Tibial nerve (tissue), 4 donors: ENCODE results near the gene MRPL37.

Experiments used
- CTCF ChIP-seq, 5 experiments: fragments of 200-600 bp in 3 of 5; fragments of 450-650 bp in 2 of 5; sonication (generic) in 3 of 5; IDR thresholded peaks; one replicate each; pipeline ENCODE4 v1.5.1; 2016 to 2019; ENCODE audit warnings: antibody characterized with exemption in 5 of 5, mild to moderate bottlenecking in 3 of 5, moderate library complexity in 2 of 5
- EP300 ChIP-seq, 2 donors: sonication (generic); formaldehyde crosslinking; IDR thresholded peaks; one replicate each; pipeline ENCODE4 v1.6.1; 2017; ENCODE audit warnings: antibody characterized with exemption in 2 of 2, mild to moderate bottlenecking in 1 of 2
- POLR2A ChIP-seq, 2 donors: fragments of 450-650 bp; IDR thresholded peaks; one replicate each; pipeline ENCODE4 v1.6.1; 2017; ENCODE audit warnings: antibody characterized with exemption in 2 of 2, mild to moderate bottlenecking in 2 of 2, moderate library complexity in 2 of 2

- TF ChIP-seq CTCF (IDR thresholded peaks at IDR 0.05): no peak
- no peak for TF ChIP-seq POLR2A (IDR thresholded peaks at IDR 0.05)
- TF ChIP-seq EP300 (IDR thresholded peaks at IDR 0.05): no peak
Measured at GRCh38 chr1:54229281-54229891, 29.4 kb downstream of the MRPL37 start.
